GM12878 (cell line): Measurements from ENCODE around the gene CHN1. TPM values are rescaled to one million over a fixed set of nuclear protein-coding genes. Genes with fewer than 3 reads are reported as not detected.
A peak's percentile ranks its signal among the peaks of the same experiment; 100 is the strongest.

Source experiments
- ATAC-seq: fragments of 200-7000 bp; cut with Tn5 transposase; 3 replicates; pipeline ENCODE4 v1.9.1; 2020; ENCODE audit warnings: mild to moderate bottlenecking, moderate library complexity
- BruUV-seq: library from RNA; stranded (reverse); fragments of 400-500 nt; replicated peaks from 2 replicates; lab custom pipeline; 2021; lab: Mats Ljungman, UMichigan
- CTCF ChIA-PET: fragments of 300-600 bp; sonication (Branson Sonifier 250); formaldehyde crosslinking; extraction: SDS; loops from one replicate; lab custom pipeline; 2021; ENCODE audit warnings: inconsistent platforms; lab: Yijun Ruan, JAX
- POLR2A ChIA-PET: fragments of 350-600 bp; formaldehyde crosslinking; extraction: SDS; loops from one replicate; lab custom pipeline; 2021; ENCODE audit warnings: inconsistent platforms; lab: Charles Lee
- RAD21 ChIA-PET: fragments of 300-600 bp; sonication (Branson Sonifier 250); formaldehyde crosslinking; loops from one replicate; lab custom pipeline; 2023; ENCODE audit warnings: antibody characterized with exemption; ENCODE audit not compliant: unreplicated experiment; lab: Charles Lee
- SMC1A ChIA-PET: fragments of 300-600 bp; sonication (Branson Sonifier 250); formaldehyde crosslinking; loops from one replicate; lab custom pipeline; 2023; ENCODE audit not compliant: unreplicated experiment, uncharacterized antibody; lab: Charles Lee
- DNase-seq: peaks from one replicate; pipeline ENCODE4 v3.0.0-alpha.2; 2011; ENCODE audit warnings: low read depth, low spot score
- FAIRE-seq: peaks from 3 replicates; lab custom pipeline; 2011; peaks lifted over from hg19 to GRCh38; lab: Jason Lieb, UNC
- H2AFZ ChIP-seq: 2 replicates; pipeline ENCODE4 v1.6.0; 2011; ENCODE audit warnings: low read depth, low read length, control low read depth; ENCODE audit not compliant: control insufficient read depth
- H3K27ac ChIP-seq: 2 replicates; pipeline ENCODE4 v1.5.1; 2011; ENCODE audit warnings: control low read depth; ENCODE audit not compliant: control insufficient read depth, insufficient read depth
- H3K27me3 ChIP-seq, 2 experiments: replicated peaks in 1 of 2; 2 replicates each; pipeline versions ENCODE4 v1.6.0 to v1.6.1; 2011; ENCODE audit warnings: low read length in 1 of 2; ENCODE audit not compliant: control insufficient read depth in 2 of 2, insufficient read depth in 2 of 2
- H3K36me3 ChIP-seq, 2 experiments: 2 replicates each; pipeline ENCODE4 v1.5.1; 2011; ENCODE audit warnings: low read length in 1 of 2; ENCODE audit not compliant: control insufficient read depth in 2 of 2, insufficient read depth in 2 of 2
- H3K4me1 ChIP-seq: 2 replicates; pipeline ENCODE4 v1.6.1; 2011; ENCODE audit warnings: mild to moderate bottlenecking, low read length, moderate library complexity, mixed read lengths; ENCODE audit not compliant: control insufficient read depth, insufficient read depth
- H3K4me2 ChIP-seq: 2 replicates; pipeline ENCODE4 v1.6.0; 2011; ENCODE audit warnings: control low read depth; ENCODE audit not compliant: control insufficient read depth, insufficient read depth
- H3K4me3 ChIP-seq: fragments of 200-600 bp; sonication (generic); 2 replicates; pipeline ENCODE4 v1.5.1; 2016
- H3K79me2 ChIP-seq: 2 replicates; pipeline ENCODE4 v1.6.0; 2011; ENCODE audit warnings: low read length; ENCODE audit not compliant: control insufficient read depth, insufficient read depth
- H3K9ac ChIP-seq: 2 replicates; pipeline ENCODE4 v1.8.0; 2011; ENCODE audit warnings: low read length, control low read depth, mixed read lengths; ENCODE audit not compliant: control insufficient read depth, insufficient read depth
- H3K9me3 ChIP-seq: replicated peaks from 3 replicates; pipeline ENCODE4 v1.5.1; 2011; ENCODE audit warnings: mild to moderate bottlenecking, low read length; ENCODE audit not compliant: control insufficient read depth, insufficient read depth
- H4K20me1 ChIP-seq: 2 replicates; pipeline ENCODE4 v1.6.0; 2011; ENCODE audit not compliant: control insufficient read depth, insufficient read depth
- CBFB ChIP-seq: IDR thresholded peaks from 2 replicates; pipeline ENCODE4 v1.6.1; 2016; ENCODE audit warnings: antibody characterized with exemption, low read depth
- FOXK2 ChIP-seq: fragments of 450-650 bp; IDR thresholded peaks from 2 replicates; pipeline ENCODE4 v1.6.1; 2017; ENCODE audit warnings: mild to moderate bottlenecking, moderate library complexity
- GABPA ChIP-seq: IDR thresholded peaks from 2 replicates; pipeline ENCODE4 v1.6.1; 2014; ENCODE audit warnings: antibody characterized with exemption, low read depth, mild to moderate bottlenecking, inconsistent platforms
- MLLT1 ChIP-seq: fragments of 450-650 bp; IDR thresholded peaks from 2 replicates; pipeline ENCODE4 v1.6.1; 2016; ENCODE audit warnings: mild to moderate bottlenecking
- NFYA ChIP-seq: IDR thresholded peaks from 2 replicates; pipeline ENCODE4 v1.6.1; 2011; ENCODE audit warnings: low read depth, mild to moderate bottlenecking, low read length, improper control_type of control experiment, borderline replicate concordance
- NFYB ChIP-seq: IDR thresholded peaks from 2 replicates; pipeline ENCODE4 v1.6.1; 2011; ENCODE audit warnings: low read depth, mild to moderate bottlenecking, low read length, improper control_type of control experiment, moderate library complexity; ENCODE audit not compliant: insufficient read depth
- NR2C2 ChIP-seq: IDR thresholded peaks from 2 replicates; pipeline ENCODE4 v1.6.1; 2011; ENCODE audit warnings: borderline replicate concordance, low read depth; ENCODE audit not compliant: control insufficient read depth, insufficient read length
- PKNOX1 ChIP-seq: fragments of 450-650 bp; IDR thresholded peaks from 2 replicates; pipeline ENCODE4 v1.6.1; 2016; ENCODE audit warnings: mild to moderate bottlenecking
- PML ChIP-seq: IDR thresholded peaks from 2 replicates; pipeline ENCODE4 v1.6.1; 2012; ENCODE audit warnings: low read length, inconsistent platforms
- SMAD1 ChIP-seq: fragments of 450-650 bp; IDR thresholded peaks from 2 replicates; pipeline ENCODE4 v1.6.1; 2018; ENCODE audit warnings: mild to moderate bottlenecking, low read depth; ENCODE audit not compliant: partially characterized antibody
- SREBF1 ChIP-seq: IDR thresholded peaks from 2 replicates; pipeline ENCODE4 v1.6.1; 2012; ENCODE audit warnings: mild to moderate bottlenecking, low read length
- SREBF2 ChIP-seq: IDR thresholded peaks from 2 replicates; pipeline ENCODE4 v1.6.1; 2012; ENCODE audit warnings: mild to moderate bottlenecking, low read length
- SUPT20H ChIP-seq: IDR thresholded peaks from 2 replicates; pipeline ENCODE4 v1.6.1; 2011; ENCODE audit warnings: low read depth, mild to moderate bottlenecking, low read length, moderate library complexity, borderline replicate concordance; ENCODE audit not compliant: control insufficient read depth
- SUZ12 ChIP-seq: fragments of 200-600 bp; sonication (generic); IDR thresholded peaks from one replicate; pipeline ENCODE4 v1.6.1; 2018; ENCODE audit warnings: antibody characterized with exemption, mild to moderate bottlenecking; ENCODE audit not compliant: unreplicated experiment
- TCF12 ChIP-seq: IDR thresholded peaks from 2 replicates; pipeline ENCODE4 v1.6.1; 2011; ENCODE audit warnings: low read depth, mild to moderate bottlenecking, low read length
- WGBS: methylation state at CpG from one replicate; pipeline ENCODE4 v1.1.6; 2016; ENCODE audit warnings: low lambda C conversion rate; ENCODE audit not compliant: insufficient replicate concordance, insufficient coverage; ENCODE audit errors: missing lambda C conversion rate; 5-methylcytosine and 5-hydroxymethylcytosine counted together
- in situ Hi-C: fragments of 300-500 bp; cut with MboI; formaldehyde crosslinking; loops from 9 replicates; pipeline ENCODE4 v1.14.3; 2018; ENCODE audit warnings: mixed read lengths
- intact Hi-C: fragments of 100-400 bp; cut with micrococcal nuclease; formaldehyde crosslinking; loops from one replicate; pipeline ENCODE4 v1.14.2; 2022; ENCODE audit not compliant: unreplicated experiment
- polyA plus RNA-seq, 11 experiments: library from polyadenylated mRNA; depleted of rRNA in 4 of 11; unstranded in 6 of 11; stranded (reverse) in 5 of 11; fragments of >200 nt; fragmentation: Nextera tagmentation in 4 of 11; fragmentation: Illumina TruSeq in 1 of 11; extraction: Ambion mirVana in 4 of 11; extraction: Trizol in 1 of 11; gene quantifications; 1 replicate in 1 of 11; 2 replicates in 10 of 11; pipeline versions ENCODE4 v1.2.1 to v1.2.3, GENCODE V29; 2011 to 2016; ENCODE audit warnings: inconsistent platforms in 2 of 11, missing spikeins in 2 of 11, low read depth in 1 of 11
- total RNA-seq, 4 experiments: library from RNA; depleted of rRNA in 3 of 4; stranded (reverse); fragments of >200 nt in 3 of 4; fragmentation: Illumina TruSeq in 1 of 4; extraction: Trizol in 1 of 4; gene quantifications; 2 replicates each; pipeline versions ENCODE4 v1.2.1 to v1.2.3, GENCODE V29; 2013 to 2021

CHN1 gene
- total and polyA plus RNA-seq, 10 of the 15 experiments (the other 5 are each of a cell fraction or from before 2014, with no cell fraction given): 0.18 to 0.92 (median 0.53) TPM; not detected in 1

- H3K79me2 ChIP-seq: no peaks in the 10 kb centered on the region
- ATAC-seq: no peak
- TF ChIP-seq GABPA (no peak), PKNOX1 (no peak)
- TF ChIP-seq, all 136 proteins: peak for 0
- WGBS: 25% methylated on average over 9 of the region's 9 CpGs
- Histone ChIP-seq H3K4me2 (peak overlapping the region; percentile 94; the same call in 1 of the 2 replicates), H3K36me3 (no peaks in the 10 kb centered on the region), H3K9me3 (no peaks in the 10 kb centered on the region), H3K4me3 (peak overlapping the region; percentile 75; the same call in 1 of the 2 replicates), H4K20me1 (no peaks in the 10 kb centered on the region), H3K4me1 (peaks cover 2% of the 10 kb centered on the region; the same call in 1 of the 2 replicates), H3K27me3 (peaks cover 2 to 33% of the 10 kb centered on the region in 2 experiments), H2AFZ (no peak overlapping the region), H3K27ac (no peak overlapping the region), H3K9ac (no peak overlapping the region)
- ChIA-PET CTCF (no interaction called here), SMC1A (no interaction called here), RAD21 (no interaction called here), POLR2A (no interaction called here)
- no TSS peak for BruUV-seq
- DNase-seq: no peak
- FAIRE-seq: peak; percentile 59
- intact Hi-C loops: no loop called here
- in situ Hi-C loops: no loop called here
Observed at GRCh38 chr2:175005733-175006264, 618 bp upstream of the CHN1 start.

- BruUV-seq: no TSS peak
- Histone ChIP-seq H3K9ac (no peak overlapping the region), H3K4me3 (peak overlapping the region; percentile 75; the same call in 1 of the 2 replicates), H3K79me2 (no peaks in the 10 kb centered on the region), H3K4me2 (peak overlapping the region; percentile 94), H3K4me1 (peaks cover 2% of the 10 kb centered on the region; the same call in 1 of the 2 replicates), H4K20me1 (no peaks in the 10 kb centered on the region), H3K27ac (no peak overlapping the region), H3K27me3 (peaks cover 2 to 33% of the 10 kb centered on the region in 2 experiments), H3K9me3 (no peaks in the 10 kb centered on the region), H2AFZ (no peak overlapping the region), H3K36me3 (no peaks in the 10 kb centered on the region)
- no peak for DNase-seq
- 0% methylated on average over 8 of the region's 32 CpGs for WGBS
- intact Hi-C loops (no loop called here), in situ Hi-C loops (no loop called here)
- no peak for FAIRE-seq
- peak; percentile 50 for ATAC-seq
- ChIA-PET RAD21 (no interaction called here), POLR2A (no interaction called here), SMC1A (no interaction called here), CTCF (no interaction called here)
- TF ChIP-seq PML (no peak), NFYA (no peak), PKNOX1 (no peak), SMAD1 (no peak), NFYB (no peak), FOXK2 (no peak), TCF12 (no peak), CBFB (no peak), SREBF2 (no peak), MLLT1 (no peak), SUZ12 (no peak), NR2C2 (no peak), SUPT20H (no peak), SREBF1 (no peak)
Observed at GRCh38 chr2:175004730-175004979, 526 bp downstream of the CHN1 start.
